NT2/D1 (cell line): ENCODE results near the gene MRPS10.
"Not testable (repeated sequence)": the region's sequence is repeated elsewhere in the genome, so short reads cannot be mapped to it uniquely, and the experiment has no call there.

Experiments
- DNase-seq: peaks from one replicate; pipeline ENCODE4 v3.0.0-alpha.2; 2011; ENCODE audit warnings: low read depth, low spot score
- H3K27me3 ChIP-seq: 2 replicates; pipeline ENCODE4 v1.6.0; 2011; ENCODE audit warnings: mild to moderate bottlenecking; ENCODE audit not compliant: insufficient read length, insufficient read depth
- H3K36me3 ChIP-seq: 2 replicates; pipeline ENCODE4 v1.6.1; 2011; ENCODE audit warnings: mild to moderate bottlenecking, low read length, mixed read lengths; ENCODE audit not compliant: insufficient read depth, insufficient read length
- H3K4me1 ChIP-seq: 2 replicates; pipeline ENCODE4 v1.5.1; 2011; ENCODE audit not compliant: insufficient read depth, insufficient read length
- H3K4me3 ChIP-seq: 2 replicates; pipeline ENCODE4 v1.5.1; 2011; ENCODE audit warnings: low read depth; ENCODE audit not compliant: insufficient read length
- H3K9ac ChIP-seq: 2 replicates; pipeline ENCODE4 v1.6.0; 2011; ENCODE audit warnings: low read depth; ENCODE audit not compliant: insufficient read length
- H3K9me3 ChIP-seq: 2 replicates; pipeline ENCODE4 v1.5.1; 2011; ENCODE audit warnings: mild to moderate bottlenecking, low read length; ENCODE audit not compliant: insufficient read depth
- SUZ12 ChIP-seq: IDR thresholded peaks from 2 replicates; pipeline ENCODE4 v1.6.1; 2011; ENCODE audit not compliant: insufficient read length, insufficient read depth; ENCODE audit errors: extremely low read depth
- YY1 ChIP-seq: IDR thresholded peaks from 2 replicates; pipeline ENCODE4 v1.6.1; 2011; ENCODE audit not compliant: insufficient read length, insufficient read depth
- ZNF274 ChIP-seq: IDR thresholded peaks from 2 replicates; pipeline ENCODE4 v1.6.1; 2011; ENCODE audit warnings: mild to moderate bottlenecking, low read depth, low read length

The MRPS10 gene

DNA sequence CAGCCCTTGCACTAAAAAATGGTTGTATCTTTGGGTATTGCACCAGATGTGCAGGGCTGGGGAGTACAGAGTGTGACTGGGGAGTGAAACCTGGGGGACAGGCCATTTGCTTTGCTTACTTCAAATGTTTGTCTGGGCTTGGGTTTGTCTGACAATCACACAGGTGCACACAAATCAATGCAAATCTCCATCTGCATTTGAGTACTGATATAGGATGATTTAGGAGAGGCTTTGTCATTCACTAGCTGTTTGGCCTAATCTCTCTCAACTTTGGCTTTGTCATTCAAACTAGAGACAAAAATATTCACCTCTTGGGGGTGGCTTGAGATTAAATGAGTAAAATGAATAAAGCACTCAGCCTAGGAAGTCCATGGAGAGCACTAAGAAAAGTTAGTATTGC lies 40.7 kb downstream of the MRPS10 start:
- Histone ChIP-seq H3K9ac (no peak overlapping the region), H3K27me3 (no peaks in the 10 kb centered on the region), H3K4me1 (peaks cover 5% of the 10 kb centered on the region), H3K4me3 (no peak overlapping the region), H3K9me3 (no peaks in the 10 kb centered on the region), H3K36me3 (no peaks in the 10 kb centered on the region)
- DNase-seq: no peak
- no peak for TF ChIP-seq SUZ12

DNA sequence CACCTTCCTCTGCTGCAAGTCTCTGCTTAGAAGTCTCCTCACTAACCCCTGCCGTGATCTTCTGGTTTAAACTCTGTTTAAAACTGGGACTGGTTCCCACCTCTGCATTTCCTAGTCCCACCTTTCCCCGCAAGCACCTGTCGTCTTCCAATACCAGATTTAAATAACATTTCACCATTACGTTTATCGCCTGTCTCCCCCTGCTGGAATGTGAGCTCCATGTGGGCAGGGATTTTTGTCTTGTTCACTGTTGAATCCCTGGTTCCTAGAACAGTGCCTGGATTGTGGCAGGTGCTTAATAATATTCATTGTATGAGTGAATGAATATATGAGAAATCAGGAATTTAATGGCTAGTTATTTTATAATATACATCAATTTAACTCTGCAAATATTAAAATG lies 41.8 kb downstream of the MRPS10 start:
- Histone ChIP-seq H3K4me1 (peaks cover 5% of the 10 kb centered on the region), H3K27me3 (no peaks in the 10 kb centered on the region), H3K9me3 (no peaks in the 10 kb centered on the region), H3K36me3 (no peaks in the 10 kb centered on the region), H3K4me3 (no peak overlapping the region), H3K9ac (no peak overlapping the region)
- no peak for DNase-seq
- TF ChIP-seq YY1 (no peak), ZNF274 (no peak), SUZ12 (no peak)

DNA sequence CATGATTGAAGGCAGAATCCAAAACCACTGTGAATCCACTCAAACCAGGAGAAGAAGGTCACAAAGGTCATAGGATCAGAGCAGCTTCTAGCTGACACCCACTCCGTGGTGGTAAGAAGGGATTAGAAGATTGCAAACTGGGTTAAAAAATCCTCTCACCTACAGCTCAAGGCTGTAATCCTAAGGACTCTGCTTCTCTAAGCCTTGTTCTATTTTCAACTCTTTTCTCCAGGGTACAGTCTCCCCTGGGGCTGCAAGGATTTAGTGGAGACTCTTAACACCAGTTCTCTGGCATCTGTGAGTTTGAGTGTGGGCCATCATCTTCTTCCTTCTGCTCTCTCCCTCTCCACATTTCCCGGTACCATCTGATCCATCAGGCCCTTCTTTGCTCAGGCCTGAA lies 44.6 kb downstream of the MRPS10 start, which contains the start of gene GUCA1A:
Gene GUCA1A, plus strand, starts transcription at position 264 of the 400 bp plus-strand sequence. CDS start 250 bp downstream, outside the sequence.
- no peak for TF ChIP-seq YY1
- TF ChIP-seq SUZ12: no peak
- TF ChIP-seq ZNF274: no peak
- H3K9me3 ChIP-seq: no peaks in the 10 kb centered on the region

DNA sequence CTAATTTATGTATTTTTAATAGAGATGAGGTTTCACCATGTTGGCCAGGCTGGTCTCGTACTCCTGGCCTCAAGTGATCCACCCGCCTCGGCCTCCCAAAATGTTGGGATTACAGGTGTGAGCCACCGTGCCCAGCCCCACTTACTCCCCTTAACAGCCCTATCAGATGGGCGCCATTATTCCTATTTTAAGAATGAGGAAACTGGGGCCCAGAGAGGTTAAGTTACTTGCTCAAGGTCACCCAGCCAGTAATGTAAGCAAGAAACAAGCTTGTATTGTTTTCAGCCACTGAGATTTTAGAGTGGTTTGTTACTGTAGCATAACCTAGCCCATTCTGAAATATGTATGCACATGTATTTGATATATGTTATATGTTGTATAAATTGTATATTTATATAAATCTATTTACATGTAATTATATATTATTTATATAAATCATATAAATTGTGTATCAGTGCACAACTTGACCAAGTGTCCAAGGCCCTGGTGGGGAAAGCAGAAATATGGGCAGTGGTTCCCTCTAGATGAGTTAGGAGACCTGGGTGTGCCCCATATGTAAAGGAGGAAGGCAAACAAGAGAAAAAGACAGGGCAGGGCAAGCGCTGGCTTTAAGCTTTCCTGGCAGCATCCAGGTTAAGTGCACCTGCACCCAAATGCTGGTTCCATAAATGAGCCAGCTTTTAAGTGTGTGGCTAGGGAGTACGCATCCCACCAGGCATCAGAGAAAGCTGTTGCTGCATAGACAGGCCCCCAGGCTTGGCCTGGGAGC lies 45.7 kb downstream of the MRPS10 start:
- H3K9ac ChIP-seq: no peak overlapping the region
- DNase-seq: no peak
- H3K4me1 ChIP-seq: peaks cover 2% of the 10 kb centered on the region
- H3K36me3 ChIP-seq: no peaks in the 10 kb centered on the region
- TF ChIP-seq YY1 (no peak), ZNF274 (no peak), SUZ12 (no peak)
- no peaks in the 10 kb centered on the region for H3K27me3 ChIP-seq
- no peaks in the 10 kb centered on the region for H3K9me3 ChIP-seq
- H3K4me3 ChIP-seq: no peak overlapping the region

More for the DNA sequence above, 44.6 kb downstream of the MRPS10 start, which contains the start of gene GUCA1A:
- H3K36me3 ChIP-seq: no peaks in the 10 kb centered on the region
- no peak for DNase-seq
- H3K4me1 ChIP-seq: peaks cover 5% of the 10 kb centered on the region
- no peak within 1 kb of the TSS for H3K9ac ChIP-seq
- H3K4me3 ChIP-seq: no peak within 1 kb of the TSS
- no peaks in the 10 kb centered on the region for H3K27me3 ChIP-seq

DNA sequence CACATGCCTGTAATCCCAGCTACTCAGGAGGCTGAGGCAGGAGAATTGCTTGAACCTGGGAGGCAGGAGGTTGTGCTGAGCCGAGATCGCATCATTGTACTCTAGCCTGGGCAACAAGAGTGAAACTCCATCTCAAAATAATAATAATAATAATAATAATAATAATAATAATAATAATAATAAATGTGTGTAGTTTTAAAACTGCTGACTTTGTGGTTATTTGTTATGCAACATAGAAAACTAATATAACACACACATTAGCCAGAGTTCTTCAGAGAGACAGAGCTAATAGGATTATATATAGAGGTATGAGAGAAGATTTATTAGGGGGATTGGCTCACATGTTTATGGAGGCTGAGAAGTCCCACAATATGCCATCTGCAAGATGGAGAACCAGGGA lies 47.9 kb downstream of the MRPS10 start:
- not testable (repeated sequence) for H3K4me3 ChIP-seq, H3K9ac ChIP-seq, H3K27me3 ChIP-seq, DNase-seq, H3K9me3 ChIP-seq, H3K36me3 ChIP-seq, H3K4me1 ChIP-seq

DNA sequence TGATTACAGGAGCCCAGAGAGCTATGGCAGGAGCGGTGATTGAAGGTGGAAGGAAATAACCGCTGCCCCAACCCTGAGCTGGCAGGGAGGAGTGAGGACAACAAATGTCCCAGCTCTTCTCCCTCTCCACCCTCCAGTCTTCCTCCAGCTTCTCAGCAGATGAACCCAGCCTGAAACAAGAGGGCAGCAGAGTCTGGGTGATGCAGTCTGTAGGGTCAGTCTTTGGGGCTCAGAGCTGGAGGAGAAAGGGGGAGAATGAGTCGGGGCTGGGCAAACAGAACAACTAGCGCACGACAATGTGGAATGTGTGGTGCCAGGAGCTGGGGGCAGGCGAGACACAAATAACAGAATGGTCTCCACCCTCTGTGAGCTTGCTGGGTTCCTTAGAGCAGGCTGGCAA lies 49.0 kb downstream of the MRPS10 start:
- no peak for DNase-seq
- no peaks in the 10 kb centered on the region for H3K27me3 ChIP-seq
- H3K4me1 ChIP-seq: peaks cover 7% of the 10 kb centered on the region
- H3K36me3 ChIP-seq: no peaks in the 10 kb centered on the region
- H3K4me3 ChIP-seq: no peak overlapping the region
- no peaks in the 10 kb centered on the region for H3K9me3 ChIP-seq
- no peak overlapping the region for H3K9ac ChIP-seq
- TF ChIP-seq YY1 (no peak), SUZ12 (no peak), ZNF274 (no peak)

DNA sequence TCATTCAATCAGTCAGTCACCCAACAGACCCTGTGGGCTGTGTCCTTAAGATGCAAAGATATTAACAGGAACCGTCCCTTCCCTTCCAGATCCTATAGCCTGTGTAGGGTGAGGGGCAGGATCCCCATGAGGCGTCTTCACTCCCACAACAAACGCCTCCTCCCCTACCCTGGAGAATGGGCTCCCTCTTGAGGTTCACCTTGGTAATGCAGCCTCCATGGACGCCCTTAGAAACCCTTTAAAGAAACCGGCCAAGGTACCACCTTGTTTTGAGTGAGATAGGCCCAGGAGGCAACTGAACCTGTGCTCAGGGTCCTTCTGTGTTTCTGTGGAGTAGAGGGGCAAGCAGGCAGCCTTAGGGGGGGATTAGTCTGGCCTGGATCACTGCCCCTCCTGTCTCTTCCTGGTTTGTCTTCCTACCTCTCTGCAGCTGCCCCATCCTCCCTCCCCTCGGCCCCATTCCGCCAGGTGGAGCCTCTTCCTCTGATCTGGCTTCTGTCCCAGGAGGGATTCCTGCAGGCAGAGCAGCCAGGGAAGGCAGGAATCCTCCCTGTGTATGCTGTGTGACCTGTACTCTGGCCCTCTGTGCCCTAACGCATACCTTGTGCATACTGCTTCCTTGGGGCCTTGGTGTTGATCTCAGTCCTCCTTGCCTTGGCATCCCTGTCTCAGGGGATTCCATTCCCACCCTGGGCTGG lies 51.1 kb downstream of the MRPS10 start:
- Histone ChIP-seq H3K36me3 (no peaks in the 10 kb centered on the region), H3K9ac (no peak overlapping the region), H3K9me3 (no peaks in the 10 kb centered on the region), H3K4me3 (no peak overlapping the region), H3K4me1 (peaks cover 15% of the 10 kb centered on the region), H3K27me3 (no peaks in the 10 kb centered on the region)
- no peak for TF ChIP-seq SUZ12
- peak; percentile 68 for DNase-seq
